GM12878 (cell line): ENCODE measurements around the gene MYO16.

Experiments used
- ATF2 ChIP-seq: IDR thresholded peaks from 2 replicates; pipeline ENCODE4 v1.6.1; 2012; ENCODE audit warnings: low read length, inconsistent platforms
- BHLHE40 ChIP-seq, 2 experiments: fragments of 450-650 bp in 1 of 2; IDR thresholded peaks; 2 replicates each; pipeline ENCODE4 v1.6.1; 2011 to 2017; ENCODE audit warnings: low read depth in 2 of 2, borderline replicate concordance in 1 of 2, improper control_type of control experiment in 1 of 2, low read length in 1 of 2, mild to moderate bottlenecking in 1 of 2
- CTCF ChIP-seq, 3 experiments: IDR thresholded peaks in 2 of 3; conservative IDR thresholded peaks in 1 of 3; 2 replicates each; pipeline ENCODE4 v1.5.1; 2011; ENCODE audit warnings: low read depth in 3 of 3, low read length in 3 of 3, mild to moderate bottlenecking in 3 of 3, control low read depth in 2 of 3, moderate library complexity in 2 of 3, inconsistent platforms in 1 of 3, mixed read lengths in 1 of 3; ENCODE audit not compliant: control insufficient read depth in 2 of 3, insufficient read depth in 1 of 3; ENCODE audit errors: extremely low read depth in 1 of 3
- ELK1 ChIP-seq: IDR thresholded peaks from 2 replicates; pipeline ENCODE4 v1.6.1; 2012; ENCODE audit warnings: low read depth, low read length, improper control_type of control experiment
- FOS ChIP-seq: IDR thresholded peaks from 3 replicates; pipeline ENCODE4 v1.6.1; 2011; ENCODE audit warnings: borderline replicate concordance; ENCODE audit not compliant: insufficient read length; ENCODE audit errors: extremely low read depth
- MAX ChIP-seq: IDR thresholded peaks from 2 replicates; pipeline ENCODE4 v1.6.1; 2012; ENCODE audit warnings: low read depth, low read length, improper control_type of control experiment
- MTA2 ChIP-seq: fragments of 450-650 bp; IDR thresholded peaks from 2 replicates; pipeline ENCODE4 v1.6.1; 2016; ENCODE audit warnings: low read depth, mild to moderate bottlenecking, moderate library complexity
- NR2C2 ChIP-seq: IDR thresholded peaks from 2 replicates; pipeline ENCODE4 v1.6.1; 2011; ENCODE audit warnings: borderline replicate concordance, low read depth; ENCODE audit not compliant: control insufficient read depth, insufficient read length
- POLR2A ChIP-seq: IDR thresholded peaks from 2 replicates; pipeline ENCODE4 v1.6.1; 2011; ENCODE audit warnings: low read depth, mild to moderate bottlenecking, low read length
- STAT1 ChIP-seq: fragments of 450-650 bp; conservative IDR thresholded peaks from 2 replicates; pipeline ENCODE4 v1.6.1; 2014; ENCODE audit warnings: antibody characterized with exemption, mild to moderate bottlenecking
- YY1 ChIP-seq: IDR thresholded peaks from 2 replicates; pipeline ENCODE4 v1.6.1; 2011; ENCODE audit warnings: low read depth, mild to moderate bottlenecking, low read length
- ZBTB4 ChIP-seq: fragments of 450-650 bp; formaldehyde crosslinking; IDR thresholded peaks from 2 replicates; pipeline ENCODE4 v1.4.0; 2022; ENCODE audit warnings: mild to moderate bottlenecking, moderate library complexity

- TF ChIP-seq ELK1 (no peak), NR2C2 (no peak), CTCF (IDR thresholded peaks at IDR 0.05 in 2 of 3, conservative IDR thresholded peaks at IDR 0.05 in 1 of 3; ENCODE audit: control insufficient read depth in 2 of 3, extremely low read depth in 1 of 3, insufficient read depth in 1 of 3, low read depth in 3 of 3, low read length in 3 of 3) (no peak), POLR2A (no peak), YY1 (no peak), ZBTB4 (CRISPR knock-in tag) (no peak), STAT1 (no peak), FOS (no peak), ATF2 (no peak), MAX (no peak), BHLHE40 (IDR thresholded peaks at IDR 0.05; ENCODE audit: borderline replicate concordance in 1 of 2, low read depth in 2 of 2, low read length in 1 of 2) (no peak), MTA2 (no peak)
These were observed 497.7 kb downstream of the MYO16 start for GRCh38 chr13:109126891-109127641.
